GM19238 (cell line): ENCODE results near the gene ATXN3.

Experiments
- DNase-seq: peaks from one replicate; pipeline ENCODE4 v3.0.0; 2011; ENCODE audit warnings: low spot score; ENCODE audit not compliant: insufficient read length

Gene ATXN3

DNA sequence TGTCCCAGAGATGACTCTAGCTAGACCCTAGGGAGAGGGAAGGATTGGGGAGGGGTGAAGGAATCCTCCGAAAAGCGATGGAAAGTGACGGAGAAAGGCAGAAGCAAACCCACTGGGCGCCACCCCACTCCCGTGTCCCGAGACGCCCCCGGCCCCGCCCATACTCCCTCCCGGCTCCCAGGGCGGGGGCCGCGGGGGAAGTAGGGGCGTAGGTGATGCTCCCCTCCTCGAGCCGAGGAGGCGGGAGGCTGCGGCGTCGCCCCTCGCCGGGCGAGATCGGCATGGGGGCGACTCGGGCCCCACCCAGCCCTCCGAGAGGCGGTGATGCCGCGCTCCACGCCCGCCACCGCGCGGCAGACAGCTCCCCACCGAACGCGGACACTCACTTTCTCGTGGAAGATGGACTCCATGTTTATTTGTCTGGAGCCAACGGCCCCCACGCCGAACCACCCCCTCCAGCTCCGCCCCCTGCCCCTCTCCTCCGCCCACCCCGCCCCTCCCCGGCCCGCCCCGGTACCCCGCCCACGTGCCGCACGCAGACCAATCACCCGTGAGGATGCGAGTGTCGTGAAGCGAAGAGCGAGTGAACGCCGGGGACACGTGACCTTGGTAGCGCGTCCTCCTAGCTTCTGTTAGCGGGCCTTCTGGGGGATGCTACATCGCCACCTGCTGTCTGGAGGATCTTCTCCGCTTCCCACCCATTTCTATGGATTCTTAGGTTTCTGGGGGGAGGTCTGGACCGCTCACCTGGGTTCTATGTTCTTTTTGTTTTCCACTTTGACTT, at the start of gene ATXN3:
ATXN3 (minus strand) TSS at position 440 of the 784 bp plus-strand sequence; CDS start at position 410, 30 bp downstream.
- peak; percentile 94 for DNase-seq

DNA sequence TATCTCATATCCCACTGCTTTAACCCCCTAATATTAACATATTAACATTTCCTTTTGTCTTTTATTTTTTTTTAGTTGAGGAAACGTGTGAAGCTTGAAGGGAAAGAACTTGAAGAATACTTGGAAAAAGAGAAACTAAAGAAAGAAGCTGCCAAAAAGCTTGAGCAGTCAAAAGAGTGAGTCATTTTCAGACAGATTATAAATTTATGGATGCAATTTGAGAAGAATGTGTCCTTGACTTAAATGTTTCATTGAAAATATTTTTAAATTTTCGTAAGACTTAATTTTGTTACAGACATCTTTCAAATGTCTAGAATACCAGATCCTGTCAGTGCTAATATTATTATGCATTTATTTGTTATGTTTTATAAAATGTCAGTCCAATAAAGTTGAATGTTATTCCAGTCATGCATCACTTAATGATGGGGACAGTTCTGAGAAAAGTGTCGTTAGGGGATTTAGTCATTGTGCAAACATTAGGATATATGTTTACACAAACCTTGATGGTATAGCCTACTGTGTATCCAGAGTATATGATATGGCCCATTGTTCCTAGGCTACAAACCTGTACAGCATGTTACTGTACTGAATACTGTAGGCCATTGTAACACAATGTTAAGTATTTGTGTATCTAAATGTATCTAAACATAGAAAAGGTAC, 48.0 kb upstream of the ATXN3 start:
- DNase-seq, result no peak

DNA sequence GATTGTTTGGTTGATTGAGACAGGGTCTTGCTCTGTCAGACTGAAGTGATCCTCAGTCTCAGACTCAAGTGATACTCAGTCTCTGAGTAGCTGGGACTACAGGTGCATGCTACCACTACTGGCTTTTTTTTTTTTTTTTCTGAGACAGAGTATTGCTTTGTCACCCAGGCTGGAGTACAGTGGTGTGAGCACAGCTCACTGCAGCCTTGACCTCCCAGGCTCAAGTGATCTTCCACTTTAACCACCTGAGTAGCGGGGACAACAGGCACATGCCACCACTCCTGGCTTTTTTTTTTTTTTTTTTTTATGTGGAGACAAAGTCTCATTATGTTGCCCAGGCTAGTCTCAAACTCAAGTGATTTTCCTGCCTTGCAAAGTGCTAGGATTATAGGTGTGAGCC, 47.2 kb upstream of the ATXN3 start:
- no peak for DNase-seq

DNA sequence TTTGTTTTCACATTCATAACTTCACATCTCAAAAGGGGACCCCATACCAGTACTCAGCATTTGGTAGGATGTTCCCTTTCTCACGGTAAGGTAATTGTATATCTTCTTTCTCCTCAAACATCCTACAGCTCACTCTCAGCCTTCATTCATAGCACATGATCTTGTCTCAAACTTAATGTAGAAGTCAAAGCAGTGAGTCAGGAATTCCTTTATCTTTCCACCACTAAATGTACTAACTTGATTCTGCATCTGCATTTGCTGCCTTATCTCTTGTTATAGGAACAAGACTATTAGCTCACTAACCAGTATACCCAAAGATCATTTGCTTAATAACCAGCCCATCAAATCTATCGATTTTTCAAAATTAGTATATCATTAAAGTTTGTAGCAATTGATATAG, 38.3 kb upstream of the ATXN3 start:
- DNase-seq, result no peak

DNA sequence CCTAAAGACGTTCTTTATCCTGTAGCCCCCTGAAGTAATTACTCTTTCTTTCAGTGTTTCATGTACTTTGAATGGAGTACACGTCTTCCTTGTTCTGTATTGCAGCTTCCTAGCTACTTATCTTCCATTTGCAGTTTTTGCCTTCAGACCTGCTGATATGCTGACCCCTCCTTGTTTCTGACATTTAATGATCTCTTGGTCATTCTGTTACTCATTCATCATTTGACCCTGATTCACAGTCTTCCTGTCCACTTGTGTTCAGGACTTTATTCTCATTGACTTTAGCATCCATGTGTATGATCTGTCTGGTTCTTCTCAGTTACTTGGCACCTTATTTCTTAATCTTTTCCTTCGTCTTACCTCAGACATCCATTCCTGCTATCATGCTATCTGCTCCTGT, 37.6 kb upstream of the ATXN3 start:
- DNase-seq, result no peak

DNA sequence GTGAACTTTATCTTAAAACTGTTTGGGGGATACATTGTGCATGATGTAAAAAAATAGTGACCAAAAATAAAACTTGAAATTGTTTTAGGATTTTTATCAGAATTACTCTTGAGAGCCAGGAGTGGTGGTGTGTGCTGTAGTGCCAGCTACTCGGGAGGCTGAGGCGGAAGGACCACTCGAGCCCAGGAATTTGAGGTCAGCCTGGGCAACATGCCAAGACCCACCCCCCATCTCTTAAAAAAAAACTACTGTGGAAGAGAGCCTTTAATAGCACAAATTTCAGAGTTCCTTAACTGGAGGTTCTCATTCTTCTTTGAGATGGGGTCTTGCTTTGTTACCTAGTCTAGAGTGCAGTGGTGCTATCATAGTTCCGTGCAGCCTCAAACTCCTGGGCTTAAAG, 36.9 kb upstream of the ATXN3 start:
- no peak for DNase-seq

DNA sequence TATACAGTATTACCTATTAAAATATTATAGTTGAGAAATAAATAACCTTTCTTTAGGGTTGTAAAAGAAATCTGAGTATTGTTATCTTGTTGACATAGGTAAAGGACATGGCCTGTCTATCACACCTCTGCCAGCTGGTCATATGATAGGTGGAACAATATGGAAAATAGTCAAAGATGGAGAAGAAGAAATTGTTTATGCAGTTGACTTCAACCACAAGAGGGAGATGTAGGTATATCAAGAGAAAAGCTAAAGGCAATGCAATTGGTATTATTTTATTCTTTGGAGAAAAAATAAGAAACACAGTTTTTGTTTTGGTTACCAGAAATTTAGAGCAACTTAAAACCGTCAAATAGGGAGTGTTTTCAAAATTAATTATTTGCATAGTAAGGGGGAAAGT, 28.9 kb upstream of the ATXN3 start:
- DNase-seq, result no peak

DNA sequence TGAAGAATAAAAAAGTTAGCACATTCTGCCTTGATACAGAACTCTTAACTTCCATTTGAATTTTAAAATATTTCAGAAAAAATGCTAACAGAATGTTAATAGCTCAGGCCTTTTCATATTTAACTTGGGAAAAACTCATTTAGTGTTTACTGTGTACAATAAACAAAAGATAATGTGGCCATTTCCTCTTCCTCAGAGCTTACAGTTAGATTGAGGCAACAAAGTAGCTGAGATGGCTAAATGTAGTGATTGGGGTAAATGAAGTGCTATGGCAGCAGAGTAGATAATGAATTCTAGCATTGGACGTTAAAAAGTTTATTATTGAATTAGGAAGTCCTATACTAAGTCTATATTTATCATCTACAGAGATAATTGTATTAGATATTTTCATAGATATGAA, 28.1 kb upstream of the ATXN3 start:
- DNase-seq, result no peak

DNA sequence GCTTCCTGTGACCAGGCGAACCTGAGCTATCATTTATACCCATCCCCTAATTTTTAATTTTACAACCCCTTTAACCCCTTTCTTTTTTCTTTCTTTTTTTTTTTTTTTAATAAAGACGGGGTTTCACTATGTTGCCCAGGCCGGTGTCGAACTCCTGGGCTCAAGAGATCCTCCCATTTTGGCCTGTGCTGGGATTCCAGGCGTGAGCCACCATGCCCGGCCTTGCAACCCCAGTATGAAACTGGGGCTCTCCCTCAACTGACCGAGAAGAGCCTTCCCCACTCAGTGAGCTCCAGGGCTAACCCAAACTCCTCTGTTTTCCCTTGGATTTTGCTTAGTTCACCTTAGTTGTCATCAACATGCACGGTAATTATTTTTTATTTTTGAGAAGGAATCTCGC, 16.4 kb upstream of the ATXN3 start:
- no peak for DNase-seq

DNA sequence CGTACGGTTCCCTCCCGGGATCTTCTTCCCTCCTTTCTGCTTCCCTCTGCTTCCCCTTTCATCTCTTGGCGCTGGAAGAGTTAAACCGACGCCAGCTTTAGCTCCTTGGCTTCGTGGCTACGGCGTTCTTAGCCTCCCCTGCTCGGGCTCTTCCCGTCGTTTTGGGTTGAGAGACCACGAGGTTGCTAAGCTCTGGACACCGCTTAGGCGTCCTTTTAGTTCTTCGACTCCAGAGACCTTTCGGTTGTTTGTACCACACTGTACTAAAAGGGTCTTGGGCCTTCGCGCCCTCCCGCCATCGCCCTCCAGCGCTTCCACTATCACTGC, 15.9 kb upstream of the ATXN3 start:
- no peak for DNase-seq

DNA sequence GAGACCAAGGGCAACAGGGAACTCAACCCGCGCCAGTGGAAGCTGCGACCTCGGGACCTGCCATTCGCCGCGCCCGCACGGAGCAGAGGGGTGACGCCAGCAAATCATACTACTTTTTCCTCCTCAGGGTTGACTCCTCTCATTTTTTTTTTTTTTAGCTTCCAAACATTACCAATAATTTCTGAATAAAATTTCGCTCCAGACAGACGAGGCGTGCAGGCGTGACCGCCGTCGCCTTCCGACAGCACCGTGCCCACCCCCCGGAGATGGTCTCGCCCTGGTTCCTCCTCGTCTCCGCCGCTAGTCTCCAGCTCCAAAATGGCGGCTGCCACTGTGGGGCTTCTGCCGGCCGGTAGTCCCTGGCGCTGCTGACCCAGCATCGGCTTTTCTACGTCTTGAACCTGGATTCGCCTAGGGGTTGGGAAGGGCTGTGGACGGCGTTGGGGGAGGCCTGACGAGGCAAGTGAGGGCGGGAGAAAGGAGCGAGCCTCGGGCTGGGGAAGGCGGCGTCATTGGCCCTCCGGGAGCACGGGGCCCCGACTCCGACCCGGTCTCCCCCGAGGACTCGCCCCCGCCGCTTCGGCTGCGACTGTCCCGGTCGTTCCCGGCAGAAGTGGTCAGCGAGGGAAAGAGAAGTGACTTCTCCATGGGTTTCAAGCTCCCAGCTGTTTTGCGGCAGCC, 15.4 kb upstream of the ATXN3 start, which contains the start of the genes CPSF2 and NDUFB1:
CPSF2 (plus strand) TSS at position 300 of the 681 bp plus-strand sequence. CDS start 9,016 bp downstream, outside the sequence.
NDUFB1 (minus strand) TSS at position 37 of the 681 bp plus-strand sequence. CDS start 4,069 bp downstream, outside the sequence.
- peak; percentile 86 for DNase-seq

DNA sequence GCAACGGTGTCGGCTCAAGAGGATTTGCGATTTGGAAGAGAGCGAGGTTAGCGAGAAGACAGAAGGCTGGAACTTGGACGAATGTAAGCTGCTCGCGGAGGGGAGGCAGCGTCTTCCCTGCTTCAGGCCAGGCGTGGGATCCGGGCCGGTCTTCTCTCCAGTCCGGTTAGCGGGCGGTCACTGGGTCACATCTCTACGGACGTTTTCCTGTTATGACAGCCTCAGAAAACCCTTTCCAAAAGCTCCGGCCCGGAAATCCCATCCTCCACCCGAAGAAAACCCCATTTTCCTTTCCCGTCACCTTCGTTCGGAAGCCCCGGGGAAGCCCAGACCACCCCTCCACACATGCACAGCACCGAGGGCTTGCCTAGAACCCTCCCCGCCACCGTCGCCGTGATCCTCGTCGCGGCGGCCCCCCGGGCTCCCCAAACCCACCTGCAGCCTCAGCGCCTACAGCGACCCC, 14.9 kb upstream of the ATXN3 start:
- no peak for DNase-seq

DNA sequence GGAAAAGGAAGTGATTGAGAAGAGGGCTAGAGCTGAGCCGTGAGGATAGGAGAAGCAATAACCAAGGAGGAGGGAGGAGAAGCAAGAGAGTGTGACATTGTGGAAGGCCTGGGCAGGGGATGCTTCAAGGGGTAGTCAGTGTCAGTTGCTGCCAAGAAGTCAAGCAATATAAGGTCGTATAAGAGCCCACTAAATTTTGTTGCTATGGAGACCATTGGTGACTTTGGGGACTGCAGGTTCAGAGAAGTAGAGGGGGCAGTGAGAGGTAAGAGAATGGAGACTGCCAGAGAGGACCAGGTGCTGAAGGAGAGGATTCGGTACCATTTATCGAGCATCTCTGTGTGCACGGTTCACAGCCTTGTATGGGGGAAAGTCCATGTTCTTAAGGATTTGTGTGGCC, 3.1 kb upstream of the ATXN3 start:
- no peak for DNase-seq

DNA sequence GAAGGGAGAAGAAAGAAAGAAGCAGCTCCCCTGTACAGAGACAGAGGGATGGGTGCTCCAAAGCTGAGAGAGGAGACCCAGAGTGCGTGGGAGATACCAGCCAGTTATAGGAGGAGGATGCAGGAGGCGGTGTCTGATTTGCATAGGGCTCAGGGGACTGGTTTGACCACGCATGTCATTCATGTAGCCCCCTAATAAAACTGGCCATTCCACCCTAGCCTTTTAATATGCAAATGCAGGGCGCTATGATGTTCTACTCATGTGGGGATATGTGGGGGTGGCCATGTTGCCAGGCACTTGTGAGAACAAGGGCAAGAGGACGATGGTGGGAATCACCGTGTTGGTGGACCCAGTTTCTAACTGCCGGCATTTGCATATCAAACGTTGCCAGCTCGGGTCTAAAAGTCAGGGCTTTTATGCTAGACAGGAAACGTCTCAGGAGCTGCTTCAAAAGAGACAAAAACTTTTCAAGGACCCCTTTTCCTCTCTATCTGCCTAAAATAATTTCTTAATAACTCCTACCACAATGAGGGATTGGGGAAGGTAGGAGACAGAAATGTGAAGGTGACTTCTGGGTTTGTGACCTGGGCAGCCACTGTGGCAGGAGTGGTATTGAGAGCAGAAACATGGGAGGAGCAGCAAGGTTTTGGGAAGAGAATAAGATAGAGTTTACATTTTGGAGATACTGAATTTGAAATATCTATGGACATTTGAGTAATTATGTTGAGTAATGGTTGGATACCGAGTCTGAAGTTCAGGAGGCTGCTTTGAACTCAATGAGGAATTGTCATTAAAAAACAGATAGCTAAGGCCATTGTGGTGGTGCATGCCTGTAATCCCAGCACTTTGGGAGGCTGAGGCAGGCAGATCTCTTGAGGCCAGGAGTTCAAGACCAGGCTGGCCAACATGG, 2.2 kb upstream of the ATXN3 start:
- no peak for DNase-seq

DNA sequence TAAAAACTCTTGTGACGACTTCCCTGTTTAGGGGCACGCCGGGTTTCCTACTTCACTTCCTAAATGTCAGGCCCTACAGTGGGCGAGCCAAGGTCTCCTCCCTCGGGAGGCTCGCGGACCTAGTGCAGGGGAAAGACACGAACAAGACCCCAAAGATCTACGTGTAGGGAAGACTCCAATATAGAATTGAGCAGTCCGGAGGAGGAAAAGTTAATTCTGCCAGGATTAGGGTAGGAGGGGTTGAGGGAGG, 564 bp downstream of the ATXN3 start:
- DNase-seq, result no peak

DNA sequence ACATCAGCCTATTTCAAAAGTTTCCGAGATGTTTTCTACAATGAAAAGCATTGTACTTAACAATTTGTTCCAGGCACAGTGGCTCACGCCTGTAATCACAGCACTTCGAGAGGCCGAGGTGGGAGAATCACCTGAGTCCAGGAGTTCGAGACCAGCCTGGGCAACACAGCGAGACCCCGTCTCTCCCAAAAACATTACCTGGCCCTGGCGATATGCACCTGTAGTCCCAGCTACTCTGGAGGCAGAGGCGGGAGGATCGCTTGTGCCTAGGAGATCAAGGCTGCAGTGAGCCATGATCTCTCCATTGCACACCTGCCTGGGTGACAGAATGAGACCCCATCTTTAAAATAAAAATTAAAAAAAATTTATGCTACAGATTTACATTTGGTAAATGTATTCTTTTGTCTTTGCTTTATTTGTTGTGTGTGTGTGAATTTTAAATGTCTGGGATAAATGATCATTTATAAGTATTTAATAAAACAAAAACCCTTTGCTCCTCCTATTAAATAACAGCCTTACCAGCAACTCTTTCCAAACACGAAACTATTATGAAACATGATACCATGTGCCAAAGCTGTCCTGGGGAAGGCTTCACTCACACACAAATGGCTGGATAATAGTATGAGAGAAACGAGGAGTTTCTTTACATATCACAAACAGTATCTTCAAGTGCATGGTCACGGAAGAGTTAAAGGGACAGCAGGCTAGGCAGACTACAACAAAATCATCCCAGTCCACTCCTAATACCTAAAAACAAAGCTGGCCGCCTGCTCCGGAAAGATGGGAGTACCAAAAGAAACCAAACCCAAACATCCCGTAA, 1.1 kb downstream of the ATXN3 start:
- DNase-seq, result no peak

DNA sequence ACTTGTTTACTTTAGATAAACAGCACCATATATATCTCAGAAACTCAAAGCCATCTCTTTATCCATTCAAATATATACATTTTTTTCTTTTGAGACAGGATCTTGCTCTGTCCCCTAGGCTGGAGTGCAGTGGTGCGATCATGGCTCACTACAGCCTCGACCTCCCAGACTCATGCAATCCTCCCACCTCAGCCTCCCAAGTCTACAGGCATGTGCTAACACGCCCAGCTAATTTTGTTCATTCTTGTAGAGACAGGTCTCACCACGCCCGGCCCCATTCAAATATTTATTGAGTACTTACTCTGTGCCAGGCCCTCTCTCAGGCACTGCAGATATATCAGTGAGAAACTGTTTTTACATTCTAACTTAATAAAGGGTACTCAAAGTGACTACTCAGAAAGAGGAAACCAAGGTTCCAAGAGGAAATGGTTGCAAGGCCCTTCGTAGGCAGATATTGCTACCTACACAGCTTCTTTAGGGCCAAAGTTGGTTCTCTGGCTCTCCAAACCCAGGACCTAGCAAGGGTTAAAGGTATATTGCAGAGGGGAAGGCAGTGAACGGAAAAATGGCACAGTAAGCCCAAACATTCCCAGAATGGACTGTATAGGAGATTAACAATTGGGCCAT, 2.9 kb downstream of the ATXN3 start:
- DNase-seq, result no peak

DNA sequence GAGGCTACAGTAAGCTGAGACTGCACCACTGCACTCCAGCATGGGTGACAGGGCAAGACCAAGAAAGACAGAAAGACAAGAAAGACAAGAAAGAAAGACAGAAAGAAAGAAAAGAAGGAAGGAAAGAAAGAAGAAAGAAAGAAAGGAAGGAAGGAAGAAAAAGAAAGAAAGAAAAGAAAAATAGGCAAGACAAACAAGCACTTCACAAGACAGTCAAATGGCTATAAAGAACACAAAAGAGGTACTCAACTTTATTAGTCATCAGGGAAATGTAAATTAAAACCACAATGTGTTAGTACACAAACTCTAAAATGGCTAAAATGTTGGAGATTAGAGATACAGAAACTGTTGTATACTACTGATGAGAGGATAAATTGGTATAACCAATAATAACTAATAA, 6.6 kb downstream of the ATXN3 start:
- no peak for DNase-seq

DNA sequence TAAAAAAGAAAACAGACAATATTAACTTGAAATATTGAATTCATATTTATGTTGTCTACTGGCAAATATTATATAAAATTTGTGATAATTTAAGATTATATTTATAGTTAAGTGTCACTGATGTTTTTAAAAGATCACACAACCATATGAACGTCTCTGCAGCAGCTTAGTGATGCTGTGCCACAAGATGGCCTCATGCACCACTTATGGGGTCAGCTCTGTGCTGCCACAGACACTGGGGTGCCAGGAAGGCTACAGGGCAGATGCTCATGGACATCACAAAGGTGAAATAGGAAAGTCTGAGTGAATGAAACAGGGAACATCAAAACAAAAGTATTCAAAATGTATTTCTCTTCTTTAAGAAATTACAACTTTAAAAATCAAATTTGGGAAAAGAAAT, 13.1 kb downstream of the ATXN3 start:
- no peak for DNase-seq

DNA sequence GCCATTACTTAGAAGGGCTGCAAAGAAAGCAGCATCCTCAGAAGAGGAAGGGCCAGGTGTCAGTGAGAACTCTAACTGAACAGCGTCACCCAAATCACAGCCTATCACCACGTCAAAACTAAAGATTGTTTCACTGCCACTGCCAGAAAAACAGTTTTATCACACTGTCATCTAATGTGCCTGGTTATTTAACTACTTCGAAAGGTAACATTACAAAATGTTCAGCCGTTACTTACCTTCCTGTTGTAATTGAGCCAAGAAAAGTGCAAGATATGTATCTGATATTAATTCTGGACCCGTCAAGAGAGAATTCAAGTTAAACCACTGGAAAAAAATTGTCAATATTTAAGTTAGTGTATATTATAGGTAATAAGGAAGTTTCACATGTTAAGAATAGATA, 17.9 kb downstream of the ATXN3 start:
- no peak for DNase-seq
